Immature natural killer cell (primary cell): ENCODE measurements around the gene CTDSP2. TPM values are rescaled to one million over a fixed set of nuclear protein-coding genes. Genes with fewer than 3 reads are reported as not detected.

ENCODE experiments used
- polyA plus RNA-seq, 3 donors: library from polyadenylated mRNA; unstranded; fragments of 300-500 nt; fragmentation: Illumina TruSeq; gene quantifications; one replicate each; pipeline ENCODE4 v1.2.3, GENCODE V29; 2021

Gene CTDSP2
- polyA plus RNA-seq, 3 donors from 2014 or later: 30.6 to 51.8 (median 36.5) TPM

Other genes starting within 250 kb of the CTDSP2 start
- gene DTX3, start 241.9 kb downstream of the CTDSP2 start, polyA plus RNA-seq: 10 to 100 TPM in 1 of 3 donors, 1 to 10 TPM in 2; 8.1 to 20.2 (median 9.5) TPM
- gene ARHGEF25, start 235.3 kb downstream of the CTDSP2 start, polyA plus RNA-seq: under 1 TPM in 1 of 3 donors, not detected in 2; 0.27 TPM
- not detected for gene B4GALNT1, start 213.5 kb downstream of the CTDSP2 start, polyA plus RNA-seq
- 100 to 1,000 TPM in 1 of 3 donors, 10 to 100 TPM in 2; 54.2 to 111 (median 59.5) TPM for gene OS9, start 152.6 kb downstream of the CTDSP2 start, polyA plus RNA-seq
- gene AGAP2, start 108.0 kb downstream of the CTDSP2 start, polyA plus RNA-seq: 10 to 100 TPM in 1 of 3 donors, 1 to 10 TPM in 2; 1.4 to 10.5 (median 3.2) TPM
- 100 to 1,000 TPM in 1 of 3 donors, 10 to 100 TPM in 2; 62.1 to 103 (median 72.6) TPM for gene TSPAN31, start 101.7 kb downstream of the CTDSP2 start, polyA plus RNA-seq
- 100 to 1,000 TPM in 1 of 3 donors, 10 to 100 TPM in 2; 68.7 to 133 (median 75.6) TPM for gene CDK4, start 94.4 kb downstream of the CTDSP2 start, polyA plus RNA-seq
- 1 to 10 TPM; 1.7 to 4.4 (median 3.7) TPM for gene MARCHF9, start 91.6 kb downstream of the CTDSP2 start, polyA plus RNA-seq
- not detected for gene CYP27B1, start 79.7 kb downstream of the CTDSP2 start, polyA plus RNA-seq
- 10 to 100 TPM in 1 of 3 donors, 1 to 10 TPM in 2; 3.5 to 11.8 (median 6.7) TPM for gene METTL1, start 74.6 kb downstream of the CTDSP2 start, polyA plus RNA-seq
- 1 to 10 TPM; 1.3 to 3.4 (median 2.8) TPM for gene EEF1AKMT3, start 74.1 kb downstream of the CTDSP2 start, polyA plus RNA-seq
- gene TSFM, start 63.9 kb downstream of the CTDSP2 start, polyA plus RNA-seq: 10 to 100 TPM; 22.2 to 38.6 (median 23.4) TPM
- under 1 TPM in 2 of 3 donors, not detected in 1; 0.40 to 0.95 TPM for gene AVIL, start 28.0 kb downstream of the CTDSP2 start, polyA plus RNA-seq
- 10 to 100 TPM; 17.3 to 23.8 (median 19.3) TPM for gene ATP23, start 94.8 kb upstream of the CTDSP2 start, polyA plus RNA-seq